ENCODE data around the gene CCDC88C.

The CCDC88C gene

DNA sequence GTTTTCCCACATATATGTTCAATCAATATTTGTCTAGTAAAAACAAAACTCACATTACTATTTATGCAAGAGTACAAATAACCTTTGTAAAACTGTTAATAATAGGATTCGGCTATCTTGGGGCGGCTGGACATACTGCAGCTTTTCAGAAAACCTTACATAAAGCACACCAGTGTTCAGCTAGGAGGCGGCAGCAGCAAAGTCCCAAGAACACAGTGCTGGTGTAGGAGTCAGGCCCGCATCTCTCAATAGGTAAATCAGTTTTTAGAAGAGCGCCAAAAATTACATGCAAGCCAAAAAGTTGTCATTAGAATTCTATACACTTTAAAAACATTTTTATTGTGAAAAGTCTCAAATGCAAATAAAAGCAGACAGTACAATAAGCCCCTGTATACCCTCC is 37.5 kb downstream of the CCDC88C start:
- H3K79me1 ChIP-seq (replicated peaks; ENCODE audit: low read length, poor library complexity, severe bottlenecking) = peaks cover 3% of the 10 kb centered on the region
- H3K18ac ChIP-seq (ENCODE audit: low read depth in 1 of 2, low read length in 2 of 2) = no peak overlapping the region
- H3K9me3 ChIP-seq (ENCODE audit: control insufficient read depth, low read length) = no peaks in the 10 kb centered on the region
- no peak overlapping the region for H3K14ac ChIP-seq (ENCODE audit: low read length in 2 of 2)
- no peak overlapping the region for H3K9ac ChIP-seq (ENCODE audit: low read length)
- H4K91ac ChIP-seq (ENCODE audit: low read length) = no peak overlapping the region
- H3K4me3 ChIP-seq (ENCODE audit: insufficient read depth in 1 of 2, low read depth in 1 of 2, low read length in 2 of 2) = no peak overlapping the region
- H2BK120ac ChIP-seq (ENCODE audit: low read depth, low read length) = no peak overlapping the region
- peaks cover 12% of the 10 kb centered on the region for H3K4me1 ChIP-seq (ENCODE audit: control insufficient read depth, insufficient read depth, low read depth, low read length)
- DNase-seq = no peak
- no peak overlapping the region for H3K4ac ChIP-seq (ENCODE audit: low read depth in 1 of 2, low read length in 2 of 2)
- H2BK5ac ChIP-seq (ENCODE audit: low read depth, low read length, poor library complexity, severe bottlenecking) = no peak overlapping the region
- H4K8ac ChIP-seq (ENCODE audit: low read length) = no peak overlapping the region
- H2BK15ac ChIP-seq (ENCODE audit: low read depth, poor library complexity, severe bottlenecking) = no peak overlapping the region
- H2AK5ac ChIP-seq (ENCODE audit: low read length, severe bottlenecking) = no peak overlapping the region
- no peaks in the 10 kb centered on the region for H3K36me3 ChIP-seq (ENCODE audit: control insufficient read depth in 1 of 2, insufficient read depth in 2 of 2, low read depth in 1 of 2, low read length in 2 of 2)
- H2AFZ ChIP-seq (ENCODE audit: low read depth, low read length) = no peak overlapping the region
- H3K27ac ChIP-seq (ENCODE audit: low read length, poor library complexity, severe bottlenecking) = no peak overlapping the region
- H3K23ac ChIP-seq (ENCODE audit: low read length in 2 of 2) = no peak overlapping the region
- H3K4me2 ChIP-seq (ENCODE audit: low read length, poor library complexity, severe bottlenecking) = no peak overlapping the region
- no peak overlapping the region for H2BK12ac ChIP-seq (ENCODE audit: low read length in 2 of 2)
- peaks cover 10 to 93% of the 10 kb centered on the region in 2 experiments for H3K27me3 ChIP-seq (ENCODE audit: control insufficient read depth in 1 of 2, insufficient read depth in 1 of 2, low read length in 2 of 2)
- 90% methylated on average over 3 of the region's 5 CpGs for WGBS

GRCh38 chr14:91379579-91379932 is 38.1 kb downstream of the CCDC88C start:
- Histone ChIP-seq H4K8ac (ENCODE audit: low read length) (no peak overlapping the region), H3K14ac (ENCODE audit: low read length in 2 of 2) (no peak overlapping the region), H3K27ac (ENCODE audit: low read length, poor library complexity, severe bottlenecking) (no peak overlapping the region), H4K91ac (ENCODE audit: low read length) (no peak overlapping the region), H3K9me3 (ENCODE audit: control insufficient read depth, low read length) (no peaks in the 10 kb centered on the region), H3K4ac (ENCODE audit: low read depth in 1 of 2, low read length in 2 of 2) (no peak overlapping the region), H3K27me3 (ENCODE audit: control insufficient read depth in 1 of 2, insufficient read depth in 1 of 2, low read length in 2 of 2) (peaks cover 10 to 93% of the 10 kb centered on the region in 2 experiments), H2BK120ac (ENCODE audit: low read depth, low read length) (no peak overlapping the region), H2BK5ac (ENCODE audit: low read depth, low read length, poor library complexity, severe bottlenecking) (no peak overlapping the region), H2BK15ac (ENCODE audit: low read depth, poor library complexity, severe bottlenecking) (no peak overlapping the region), H3K18ac (ENCODE audit: low read depth in 1 of 2, low read length in 2 of 2) (no peak overlapping the region), H3K4me1 (ENCODE audit: control insufficient read depth, insufficient read depth, low read depth, low read length) (peaks cover 12% of the 10 kb centered on the region), H3K79me1 (replicated peaks; ENCODE audit: low read length, poor library complexity, severe bottlenecking) (peaks cover 3% of the 10 kb centered on the region), H2BK12ac (ENCODE audit: low read length in 2 of 2) (no peak overlapping the region), H3K9ac (ENCODE audit: low read length) (no peak overlapping the region), H3K23ac (ENCODE audit: low read length in 2 of 2) (no peak overlapping the region), H2AFZ (ENCODE audit: low read depth, low read length) (no peak overlapping the region), H3K4me2 (ENCODE audit: low read length, poor library complexity, severe bottlenecking) (no peak overlapping the region), H2AK5ac (ENCODE audit: low read length, severe bottlenecking) (no peak overlapping the region), H3K36me3 (ENCODE audit: control insufficient read depth in 1 of 2, insufficient read depth in 2 of 2, low read depth in 1 of 2, low read length in 2 of 2) (no peaks in the 10 kb centered on the region), H3K4me3 (ENCODE audit: insufficient read depth in 1 of 2, low read depth in 1 of 2, low read length in 2 of 2) (no peak overlapping the region)
- WGBS = 93% methylated on average over 13 of the region's 13 CpGs
- DNase-seq = no peak

- Histone ChIP-seq H2AFZ (ENCODE audit: low read depth, low read length) (no peak overlapping the region), H3K14ac (ENCODE audit: low read length in 2 of 2) (no peak overlapping the region), H4K91ac (ENCODE audit: low read length) (no peak overlapping the region), H3K4me2 (ENCODE audit: low read length, poor library complexity, severe bottlenecking) (no peak overlapping the region), H3K4me1 (ENCODE audit: control insufficient read depth, insufficient read depth, low read depth, low read length) (peaks cover 12% of the 10 kb centered on the region), H3K4ac (ENCODE audit: low read depth in 1 of 2, low read length in 2 of 2) (no peak overlapping the region), H2BK12ac (ENCODE audit: low read length in 2 of 2) (no peak overlapping the region), H3K18ac (ENCODE audit: low read depth in 1 of 2, low read length in 2 of 2) (no peak overlapping the region), H2BK5ac (ENCODE audit: low read depth, low read length, poor library complexity, severe bottlenecking) (no peak overlapping the region), H2AK5ac (ENCODE audit: low read length, severe bottlenecking) (no peak overlapping the region), H3K4me3 (ENCODE audit: insufficient read depth in 1 of 2, low read depth in 1 of 2, low read length in 2 of 2) (no peak overlapping the region), H3K23ac (ENCODE audit: low read length in 2 of 2) (no peak overlapping the region), H3K36me3 (ENCODE audit: control insufficient read depth in 1 of 2, insufficient read depth in 2 of 2, low read depth in 1 of 2, low read length in 2 of 2) (no peaks in the 10 kb centered on the region), H3K27me3 (ENCODE audit: control insufficient read depth in 1 of 2, insufficient read depth in 1 of 2, low read length in 2 of 2) (peaks cover 10 to 94% of the 10 kb centered on the region in 2 experiments), H2BK120ac (ENCODE audit: low read depth, low read length) (no peak overlapping the region), H4K8ac (ENCODE audit: low read length) (no peak overlapping the region), H3K79me1 (replicated peaks; ENCODE audit: low read length, poor library complexity, severe bottlenecking) (peaks cover 3% of the 10 kb centered on the region), H3K9ac (ENCODE audit: low read length) (no peak overlapping the region), H2BK15ac (ENCODE audit: low read depth, poor library complexity, severe bottlenecking) (no peak overlapping the region), H3K27ac (ENCODE audit: low read length, poor library complexity, severe bottlenecking) (no peak overlapping the region), H3K9me3 (ENCODE audit: control insufficient read depth, low read length) (no peaks in the 10 kb centered on the region)
- DNase-seq = no peak
- 69% methylated on average over 11 of the region's 11 CpGs for WGBS
Observed at GRCh38 chr14:91378930-91379578, 38.6 kb downstream of the CCDC88C start.

DNA sequence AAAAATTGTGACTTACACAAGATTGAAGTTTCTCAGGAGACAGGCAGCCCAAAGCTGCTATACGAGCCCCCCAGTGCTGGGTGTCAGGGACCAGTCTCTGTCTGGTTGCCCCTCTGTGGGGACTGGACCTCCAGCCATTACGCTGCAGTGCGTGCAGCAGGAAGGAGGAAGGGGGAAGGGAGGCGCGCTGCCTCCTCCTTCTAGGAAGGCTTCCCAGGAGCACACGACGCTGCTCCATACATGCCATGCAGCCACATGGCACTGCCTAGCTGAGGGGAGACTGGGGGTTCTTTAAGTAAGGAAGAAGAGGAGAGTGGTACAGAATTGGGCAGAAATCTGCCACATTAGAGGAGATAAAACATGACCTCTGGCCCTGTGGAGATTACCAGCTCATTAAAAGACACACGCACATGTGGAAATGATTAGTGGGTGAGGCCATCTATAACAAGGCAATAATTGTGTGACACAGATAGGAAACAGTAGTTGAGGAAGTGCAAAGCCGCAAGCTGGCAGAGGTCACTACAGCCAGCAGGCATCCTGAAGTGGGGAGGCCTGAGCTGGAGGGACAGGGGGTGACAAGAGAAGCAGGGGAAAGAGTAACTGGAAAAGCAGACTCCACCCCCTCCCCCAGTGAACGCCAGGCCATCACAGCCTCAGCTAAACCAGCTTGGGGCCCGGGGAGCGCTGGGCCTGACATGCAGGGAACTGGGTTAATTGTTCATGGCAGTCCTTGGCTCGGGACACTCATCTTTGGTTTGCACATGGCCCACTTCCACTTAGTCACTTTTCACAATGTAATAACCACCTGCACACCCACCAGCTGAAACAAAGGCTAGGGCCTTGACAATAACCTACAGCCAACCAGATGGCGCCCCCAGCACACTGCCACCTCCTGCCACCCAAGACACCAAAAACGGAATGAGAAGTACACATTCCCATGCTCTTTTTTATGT is 39.6 kb downstream of the CCDC88C start:
- Histone ChIP-seq H3K9me3 (ENCODE audit: control insufficient read depth, low read length) (no peaks in the 10 kb centered on the region), H3K4me1 (ENCODE audit: control insufficient read depth, insufficient read depth, low read depth, low read length) (peaks cover 18% of the 10 kb centered on the region), H3K18ac (ENCODE audit: low read depth in 1 of 2, low read length in 2 of 2) (no peak overlapping the region), H3K79me1 (replicated peaks; ENCODE audit: low read length, poor library complexity, severe bottlenecking) (peaks cover 3% of the 10 kb centered on the region), H2BK12ac (ENCODE audit: low read length in 2 of 2) (no peak overlapping the region), H3K4me3 (ENCODE audit: insufficient read depth in 1 of 2, low read depth in 1 of 2, low read length in 2 of 2) (no peak overlapping the region), H3K23ac (ENCODE audit: low read length in 2 of 2) (no peak overlapping the region), H2BK5ac (ENCODE audit: low read depth, low read length, poor library complexity, severe bottlenecking) (no peak overlapping the region), H4K91ac (ENCODE audit: low read length) (no peak overlapping the region), H4K8ac (ENCODE audit: low read length) (no peak overlapping the region), H2BK120ac (ENCODE audit: low read depth, low read length) (no peak overlapping the region), H2BK15ac (ENCODE audit: low read depth, poor library complexity, severe bottlenecking) (no peak overlapping the region), H3K27ac (ENCODE audit: low read length, poor library complexity, severe bottlenecking) (no peak overlapping the region), H3K36me3 (ENCODE audit: control insufficient read depth in 1 of 2, insufficient read depth in 2 of 2, low read depth in 1 of 2, low read length in 2 of 2) (no peaks in the 10 kb centered on the region), H3K9ac (ENCODE audit: low read length) (no peak overlapping the region), H3K27me3 (ENCODE audit: control insufficient read depth in 1 of 2, insufficient read depth in 1 of 2, low read length in 2 of 2) (peaks cover 2 to 92% of the 10 kb centered on the region in 2 experiments), H2AFZ (ENCODE audit: low read depth, low read length) (no peak overlapping the region), H3K4ac (ENCODE audit: low read depth in 1 of 2, low read length in 2 of 2) (no peak overlapping the region), H2AK5ac (ENCODE audit: low read length, severe bottlenecking) (no peak overlapping the region), H3K14ac (ENCODE audit: low read length in 2 of 2) (no peak overlapping the region), H3K4me2 (ENCODE audit: low read length, poor library complexity, severe bottlenecking) (no peak overlapping the region)
- no peak for DNase-seq
- WGBS = 74% methylated on average over 14 of the region's 15 CpGs

All from mesenchymal stem cell (in vitro differentiated cells and primary cell).